ENCODE results near the gene RAMP2.

Gene RAMP2

DNA sequence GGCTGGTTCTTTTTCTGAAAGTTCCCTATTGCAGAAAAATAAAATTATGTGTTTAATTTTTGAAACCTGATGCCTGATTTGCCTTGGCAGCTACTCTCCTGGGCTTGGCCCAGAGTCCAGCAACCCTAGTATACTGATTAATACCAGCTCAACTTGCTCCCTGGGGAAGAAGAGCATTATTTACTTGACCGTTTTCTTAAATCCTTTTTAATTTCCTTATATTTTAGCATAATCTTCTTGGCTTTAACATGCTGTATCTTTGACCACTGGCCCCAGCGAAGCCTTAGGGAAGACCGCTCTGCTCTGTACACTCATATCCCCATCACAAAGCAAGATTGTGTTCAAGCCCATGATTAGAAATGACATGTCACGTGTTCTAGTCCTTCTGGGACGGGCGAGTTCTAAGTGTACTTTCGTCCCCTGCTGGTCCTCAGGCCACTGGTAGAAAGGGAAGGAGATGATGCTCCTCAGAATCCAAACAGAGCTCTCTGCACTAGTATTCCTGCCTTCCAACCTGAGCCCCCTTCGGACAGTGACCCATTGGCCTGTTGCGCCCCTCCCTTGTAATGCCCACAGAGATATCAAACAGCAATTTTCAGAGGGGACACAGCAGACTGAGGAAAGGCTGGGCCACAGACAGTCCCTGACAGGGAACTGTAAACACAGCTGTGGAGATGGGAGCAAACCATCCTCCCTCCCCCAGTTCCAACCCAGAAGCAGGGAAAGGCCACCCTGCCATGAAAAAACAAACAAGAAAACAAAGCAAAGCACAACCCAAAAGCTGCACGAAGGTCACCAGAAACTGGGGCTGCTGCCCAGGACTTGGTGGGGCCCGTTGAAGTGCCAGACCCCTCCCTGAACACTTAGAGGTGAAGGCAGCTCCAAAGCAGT lies 11.9 kb upstream of the RAMP2 start:
- Histone ChIP-seq H3K9me3 (no peaks in the 10 kb centered on the region), H3K27ac (peak overlapping the region; percentile 16 to 41), H3K4me1 (peaks cover 0 to 4% (median 2%) of the 10 kb centered on the region in 4 donors), H3K4me3 (no peak overlapping the region), H3K36me3 (no peaks in the 10 kb centered on the region), H3K27me3 (peaks cover 0 to 4% of the 10 kb centered on the region in 2 donors)
- peak in 1 of 2 donors; percentile 49 for DNase-seq
- TF ChIP-seq, protein P1, sequence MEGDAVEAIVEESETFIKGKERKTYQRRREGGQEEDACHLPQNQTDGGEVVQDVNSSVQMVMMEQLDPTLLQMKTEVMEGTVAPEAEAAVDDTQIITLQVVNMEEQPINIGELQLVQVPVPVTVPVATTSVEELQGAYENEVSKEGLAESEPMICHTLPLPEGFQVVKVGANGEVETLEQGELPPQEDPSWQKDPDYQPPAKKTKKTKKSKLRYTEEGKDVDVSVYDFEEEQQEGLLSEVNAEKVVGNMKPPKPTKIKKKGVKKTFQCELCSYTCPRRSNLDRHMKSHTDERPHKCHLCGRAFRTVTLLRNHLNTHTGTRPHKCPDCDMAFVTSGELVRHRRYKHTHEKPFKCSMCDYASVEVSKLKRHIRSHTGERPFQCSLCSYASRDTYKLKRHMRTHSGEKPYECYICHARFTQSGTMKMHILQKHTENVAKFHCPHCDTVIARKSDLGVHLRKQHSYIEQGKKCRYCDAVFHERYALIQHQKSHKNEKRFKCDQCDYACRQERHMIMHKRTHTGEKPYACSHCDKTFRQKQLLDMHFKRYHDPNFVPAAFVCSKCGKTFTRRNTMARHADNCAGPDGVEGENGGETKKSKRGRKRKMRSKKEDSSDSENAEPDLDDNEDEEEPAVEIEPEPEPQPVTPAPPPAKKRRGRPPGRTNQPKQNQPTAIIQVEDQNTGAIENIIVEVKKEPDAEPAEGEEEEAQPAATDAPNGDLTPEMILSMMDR (IDR thresholded peaks at IDR 0.05), result no peak
- intact Hi-C loops (cut with DNase I; ENCODE audit: low total_unique reads), result no loop called here

DNA sequence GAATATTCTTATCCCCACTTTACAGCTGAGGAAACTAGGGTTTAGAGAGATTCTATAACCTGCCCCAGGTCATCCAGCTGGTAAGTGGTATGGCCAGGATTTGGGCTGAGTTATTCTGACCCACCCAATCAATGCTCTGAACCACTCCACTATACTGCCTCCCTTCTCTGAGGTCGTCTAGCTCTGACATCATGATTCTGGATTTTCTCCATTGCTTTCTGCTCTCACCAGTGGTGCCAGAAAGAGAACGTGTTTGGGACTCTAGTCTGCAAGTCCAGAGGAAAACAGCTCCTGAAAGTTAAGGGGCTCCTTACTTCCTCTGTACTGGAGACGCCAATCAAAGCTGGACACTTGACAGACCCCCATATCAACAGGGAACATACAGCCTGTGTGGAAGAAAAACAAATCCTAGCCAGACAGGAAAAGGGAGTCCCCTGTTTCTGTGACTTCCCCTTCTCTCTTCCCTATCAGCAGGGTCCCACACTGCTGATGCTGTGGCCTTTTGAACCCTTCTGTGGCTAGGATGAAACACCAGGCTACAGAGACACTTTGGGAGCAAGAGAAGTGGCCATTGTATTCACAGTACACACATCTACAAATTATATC lies 10.2 kb upstream of the RAMP2 start:
- intact Hi-C loops (cut with DNase I; ENCODE audit: low total_unique reads), result no loop called here
- no peaks in the 10 kb centered on the region for H3K36me3 ChIP-seq
- no peak overlapping the region for H3K4me3 ChIP-seq
- H3K27ac ChIP-seq, result peak overlapping the region in 1 of 2 donors; percentile 11
- peaks cover 0 to 14% of the 10 kb centered on the region in 2 donors for H3K27me3 ChIP-seq
- TF ChIP-seq, protein P1 (IDR thresholded peaks at IDR 0.05), result no peak
- no peaks in the 10 kb centered on the region for H3K4me1 ChIP-seq
- no peaks in the 10 kb centered on the region for H3K9me3 ChIP-seq
- DNase-seq, result no peak

- H3K27ac ChIP-seq, result no peak overlapping the region
- H3K4me3 ChIP-seq, result no peak overlapping the region
- H3K36me3 ChIP-seq, result no peaks in the 10 kb centered on the region
- TF ChIP-seq, protein P1 (IDR thresholded peaks at IDR 0.05), result no peak
- DNase-seq, result no peak
- peaks cover 0 to 20% of the 10 kb centered on the region in 2 donors for H3K27me3 ChIP-seq
- H3K9me3 ChIP-seq, result no peaks in the 10 kb centered on the region
- no peaks in the 10 kb centered on the region for H3K4me1 ChIP-seq
- intact Hi-C loops (cut with DNase I; ENCODE audit: low total_unique reads), result no loop called here
These were observed 9.4 kb upstream of the RAMP2 start for GRCh38 chr17:42751628-42752027.

DNA sequence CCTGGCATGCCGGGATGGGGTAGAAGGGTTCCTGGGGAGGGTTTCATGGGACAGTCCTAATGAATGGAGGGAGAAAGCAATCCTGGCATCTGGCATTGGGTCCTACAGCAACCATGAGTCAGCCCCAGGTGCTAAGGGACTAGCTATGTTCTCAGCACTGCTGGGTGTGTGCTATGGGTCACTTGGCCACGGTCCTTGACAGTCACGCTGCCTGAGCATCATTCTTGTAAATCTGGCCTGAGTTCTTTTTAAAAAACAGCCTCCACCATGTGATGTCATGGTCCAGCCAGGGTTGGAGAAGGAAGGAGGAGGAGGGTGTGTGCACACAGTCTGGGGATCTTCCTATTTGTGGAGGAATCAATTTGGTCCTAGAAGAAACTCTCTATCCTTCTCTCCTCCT lies 6.2 kb upstream of the RAMP2 start:
- Histone ChIP-seq H3K4me3 (no peak overlapping the region), H3K27ac (no peak overlapping the region), H3K27me3 (peaks cover 0 to 21% of the 10 kb centered on the region in 2 donors), H3K4me1 (no peaks in the 10 kb centered on the region), H3K9me3 (no peaks in the 10 kb centered on the region), H3K36me3 (no peaks in the 10 kb centered on the region)
- intact Hi-C loops (cut with DNase I; ENCODE audit: low total_unique reads), result no loop called here
- DNase-seq, result peak; percentile 84 to 92
- TF ChIP-seq, protein P1 (IDR thresholded peaks at IDR 0.05), result no peak

- no peaks in the 10 kb centered on the region for H3K36me3 ChIP-seq
- no peaks in the 10 kb centered on the region for H3K9me3 ChIP-seq
- H3K4me3 ChIP-seq, result peak overlapping the region in 1 of 2 donors; percentile 58
- H3K4me1 ChIP-seq, result peaks cover 4 to 18% (median 14%) of the 10 kb centered on the region in 4 donors
- TF ChIP-seq, protein P1 (IDR thresholded peaks at IDR 0.05), result no peak
- no peak overlapping the region for H3K27ac ChIP-seq
- H3K27me3 ChIP-seq, result peaks cover 0 to 43% of the 10 kb centered on the region in 2 donors
- DNase-seq, result no peak
- intact Hi-C loops (cut with DNase I; ENCODE audit: low total_unique reads), result loop anchor here (5.0 to 10.0 kb wide), 2 partner anchors 43 to 175 kb away; no protein-coding TSS in a partner anchor
These were observed 910 bp upstream of the RAMP2 start for GRCh38 chr17:42759982-42760651.
